Upper lobe of left lung (tissue), 4 donors: ENCODE measurements around the gene MYOF.

Experiments
- POLR2A ChIP-seq, 4 donors: fragments of 450-650 bp; IDR thresholded peaks; one replicate each; pipeline ENCODE4 v1.5.1; 2016 to 2017; ENCODE audit warnings: antibody characterized with exemption in 4 of 4, mild to moderate bottlenecking in 2 of 4
- POLR2AphosphoS5 ChIP-seq, 2 donors: sonication (generic); formaldehyde crosslinking; IDR thresholded peaks; one replicate each; pipeline ENCODE4 v1.5.1; 2017; ENCODE audit warnings: antibody characterized with exemption in 2 of 2
- TF ChIP-seq, protein P1 (sequence below), 6 experiments: fragments of 450-650 bp in 4 of 6; fragments of 200-600 bp in 2 of 6; sonication (generic) in 2 of 6; IDR thresholded peaks; one replicate each; pipeline ENCODE4 v1.5.1; 2016 to 2019; ENCODE audit warnings: antibody characterized with exemption in 6 of 6

DNA sequence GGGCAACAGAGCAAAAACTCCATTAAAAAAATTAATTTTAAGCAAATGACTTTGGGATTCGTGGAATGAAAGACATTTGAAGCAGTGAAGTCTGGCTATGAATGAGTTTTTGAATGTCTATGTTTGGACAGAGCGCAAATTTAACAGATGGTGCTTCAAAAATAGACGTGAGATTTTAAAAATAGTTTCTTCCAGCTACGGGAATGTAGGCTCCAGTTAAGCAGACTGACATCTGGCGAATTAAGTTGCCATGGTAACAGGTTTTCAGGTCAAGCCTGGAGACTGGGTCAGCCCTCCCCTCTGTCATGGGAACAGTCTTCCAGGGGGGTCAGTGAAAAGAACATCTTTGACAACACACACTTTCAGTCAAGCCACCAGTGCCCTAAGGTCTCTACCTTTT is 62.0 kb downstream of the MYOF start:
- no peak for TF ChIP-seq POLR2AphosphoS5 (IDR thresholded peaks at IDR 0.05)
- TF ChIP-seq, protein P1, sequence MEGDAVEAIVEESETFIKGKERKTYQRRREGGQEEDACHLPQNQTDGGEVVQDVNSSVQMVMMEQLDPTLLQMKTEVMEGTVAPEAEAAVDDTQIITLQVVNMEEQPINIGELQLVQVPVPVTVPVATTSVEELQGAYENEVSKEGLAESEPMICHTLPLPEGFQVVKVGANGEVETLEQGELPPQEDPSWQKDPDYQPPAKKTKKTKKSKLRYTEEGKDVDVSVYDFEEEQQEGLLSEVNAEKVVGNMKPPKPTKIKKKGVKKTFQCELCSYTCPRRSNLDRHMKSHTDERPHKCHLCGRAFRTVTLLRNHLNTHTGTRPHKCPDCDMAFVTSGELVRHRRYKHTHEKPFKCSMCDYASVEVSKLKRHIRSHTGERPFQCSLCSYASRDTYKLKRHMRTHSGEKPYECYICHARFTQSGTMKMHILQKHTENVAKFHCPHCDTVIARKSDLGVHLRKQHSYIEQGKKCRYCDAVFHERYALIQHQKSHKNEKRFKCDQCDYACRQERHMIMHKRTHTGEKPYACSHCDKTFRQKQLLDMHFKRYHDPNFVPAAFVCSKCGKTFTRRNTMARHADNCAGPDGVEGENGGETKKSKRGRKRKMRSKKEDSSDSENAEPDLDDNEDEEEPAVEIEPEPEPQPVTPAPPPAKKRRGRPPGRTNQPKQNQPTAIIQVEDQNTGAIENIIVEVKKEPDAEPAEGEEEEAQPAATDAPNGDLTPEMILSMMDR (IDR thresholded peaks at IDR 0.05), result no peak
- TF ChIP-seq POLR2A (IDR thresholded peaks at IDR 0.05), result no peak
